Endothelial cell of umbilical vein (primary cell): Measurements from ENCODE around the gene DGKD. TPM values are rescaled to one million over a fixed set of nuclear protein-coding genes. Genes with fewer than 3 reads are reported as not detected.

Experiments used
- BruUV-seq: library from RNA; stranded (reverse); fragments of 400-500 nt; replicated peaks from 2 replicates; lab custom pipeline; 2021; lab: Mats Ljungman, UMichigan
- CTCF ChIA-PET: fragments of 300-600, 350-600 bp; sonication (Branson Sonifier 250); formaldehyde crosslinking; loops from one replicate; lab custom pipeline; 2021; ENCODE audit warnings: antibody characterized with exemption, inconsistent platforms; lab: Charles Lee
- POLR2A ChIA-PET: fragments of 300-600, 350-600 bp; sonication (Branson Sonifier 250); formaldehyde crosslinking; loops from one replicate; lab custom pipeline; 2021; ENCODE audit warnings: antibody characterized with exemption, inconsistent platforms; lab: Charles Lee
- DNase-seq: peaks from one replicate; pipeline ENCODE4 v3.0.0-alpha.2; 2011; ENCODE audit warnings: low read depth, low spot score
- FAIRE-seq: peaks from 2 replicates; lab custom pipeline; 2011; peaks lifted over from hg19 to GRCh38; lab: Jason Lieb, UNC
- H2AFZ ChIP-seq: 2 replicates; pipeline ENCODE4 v1.6.0; 2012; ENCODE audit warnings: low read depth, low read length, control low read depth, inconsistent platforms
- H3K27ac ChIP-seq: 2 replicates; pipeline ENCODE4 v1.5.1; 2011; ENCODE audit warnings: low read depth, mild to moderate bottlenecking, control low read depth, low read length, moderate library complexity; ENCODE audit not compliant: insufficient read depth
- H3K27me3 ChIP-seq, 2 experiments: 2 replicates each; pipeline versions ENCODE4 v1.6.0 to v1.6.1; 2011; ENCODE audit warnings: low read length in 2 of 2, mixed read lengths in 1 of 2; ENCODE audit not compliant: control insufficient read depth in 2 of 2, insufficient read depth in 2 of 2
- H3K36me3 ChIP-seq, 2 experiments: 2 replicates in 1 of 2; 3 replicates in 1 of 2; pipeline ENCODE4 v1.5.1; 2011; ENCODE audit warnings: low read length in 2 of 2, mild to moderate bottlenecking in 1 of 2, moderate library complexity in 1 of 2; ENCODE audit not compliant: control insufficient read depth in 2 of 2, insufficient read depth in 2 of 2; ENCODE audit errors: extremely low read depth in 1 of 2
- H3K4me1 ChIP-seq: 3 replicates; pipeline ENCODE4 v1.5.1; 2011; ENCODE audit warnings: mild to moderate bottlenecking, low read length; ENCODE audit not compliant: control insufficient read depth, insufficient read depth; ENCODE audit errors: extremely low read depth
- H3K4me2 ChIP-seq: 2 replicates; pipeline ENCODE4 v1.6.1; 2011; ENCODE audit warnings: low read length, control low read depth, mixed read lengths; ENCODE audit not compliant: insufficient read depth
- H3K4me3 ChIP-seq, 3 experiments: fragments of 200-600 bp in 1 of 3; sonication (generic), shearing (Covaris generic) in 1 of 3; replicated peaks in 1 of 3; 2 replicates each; pipeline ENCODE4 v1.5.1; 2011 to 2016; ENCODE audit warnings: control low read depth in 3 of 3, low read length in 3 of 3, mild to moderate bottlenecking in 2 of 3, inconsistent platforms in 1 of 3, low read depth in 1 of 3, moderate library complexity in 1 of 3; ENCODE audit not compliant: insufficient read depth in 1 of 3
- H3K79me2 ChIP-seq: 2 replicates; pipeline ENCODE4 v1.6.0; 2012; ENCODE audit warnings: low read length, inconsistent platforms; ENCODE audit not compliant: control insufficient read depth, insufficient read depth
- H3K9ac ChIP-seq: replicated peaks from 2 replicates; pipeline ENCODE3; 2011; ENCODE audit warnings: low read length, control low read depth; ENCODE audit not compliant: insufficient read depth; ENCODE audit errors: extremely low read depth
- H3K9me1 ChIP-seq: replicated peaks from 3 replicates; pipeline ENCODE4 v1.6.0; 2011; ENCODE audit warnings: mild to moderate bottlenecking, low read length; ENCODE audit not compliant: control insufficient read depth, insufficient read depth; ENCODE audit errors: extremely low read depth
- H3K9me3 ChIP-seq: replicated peaks from 2 replicates; pipeline ENCODE4 v1.5.1; 2012; ENCODE audit warnings: low read length, inconsistent platforms; ENCODE audit not compliant: control insufficient read depth, insufficient read depth
- H4K20me1 ChIP-seq: replicated peaks from 2 replicates; pipeline ENCODE3; 2011; ENCODE audit warnings: mild to moderate bottlenecking, low read length; ENCODE audit not compliant: control insufficient read depth, insufficient read depth; ENCODE audit errors: extremely low read depth
- CTCF ChIP-seq, 2 donors: IDR thresholded peaks; 1 replicate in 1 of 2; 2 replicates in 1 of 2; pipeline ENCODE4 v1.5.1; 2011; ENCODE audit warnings: low read length in 2 of 2, mild to moderate bottlenecking in 2 of 2, moderate library complexity in 2 of 2, control low read depth in 1 of 2, inconsistent platforms in 1 of 2, low read depth in 1 of 2; ENCODE audit not compliant: insufficient read depth in 1 of 2; ENCODE audit errors: extremely low read depth in 1 of 2
- EZH2 ChIP-seq: IDR thresholded peaks from 2 replicates; pipeline ENCODE4 v1.6.1; 2012; ENCODE audit warnings: borderline replicate concordance, low read depth, mild to moderate bottlenecking, moderate library complexity, low read length, inconsistent platforms; ENCODE audit not compliant: severe bottlenecking
- FOS ChIP-seq: IDR thresholded peaks from 2 replicates; pipeline ENCODE4 v1.6.1; 2011; ENCODE audit warnings: mild to moderate bottlenecking, low read length, moderate library complexity, borderline replicate concordance; ENCODE audit not compliant: insufficient read depth
- GATA2 ChIP-seq: IDR thresholded peaks from 2 replicates; pipeline ENCODE4 v1.7.0; 2011; ENCODE audit warnings: low read depth, mild to moderate bottlenecking, moderate library complexity, mixed read lengths, low read length; ENCODE audit not compliant: insufficient read length, insufficient read depth
- JUN ChIP-seq: IDR thresholded peaks from 2 replicates; pipeline ENCODE4 v1.6.1; 2011; ENCODE audit warnings: borderline replicate concordance, low read depth; ENCODE audit not compliant: insufficient read length, insufficient read depth
- MAX ChIP-seq: IDR thresholded peaks from 2 replicates; pipeline ENCODE4 v1.6.1; 2011; ENCODE audit not compliant: insufficient read depth, insufficient read length
- MYC ChIP-seq: IDR thresholded peaks from one replicate; pipeline ENCODE4 v1.6.1; 2011; ENCODE audit warnings: mild to moderate bottlenecking, low read depth, low read length
- POLR2A ChIP-seq: IDR thresholded peaks from 2 replicates; pipeline ENCODE4 v1.6.1; 2012; ENCODE audit warnings: low read depth, mild to moderate bottlenecking, control low read depth, low read length
- POLR2AphosphoS5 ChIP-seq: IDR thresholded peaks from 2 replicates; pipeline ENCODE4 v1.6.1; 2012; ENCODE audit warnings: low read depth, mild to moderate bottlenecking, control low read depth, low read length, moderate library complexity; ENCODE audit not compliant: insufficient read depth
- dilution Hi-C: fragments of 300-500 bp; cut with MboI; formaldehyde crosslinking; loops from one replicate; pipeline ENCODE4 v1.15.0; 2019; ENCODE audit warnings: low sequenced_read_pairs; ENCODE audit not compliant: extremely low pct_ligation_motif_present
- intact Hi-C: fragments of 100-400 bp; cut with micrococcal nuclease; formaldehyde crosslinking; loops from one replicate; pipeline ENCODE4 v1.10.0; 2022
- polyA plus RNA-seq, 4 experiments: library from polyadenylated mRNA; depleted of rRNA in 3 of 4; stranded (reverse) in 3 of 4; unstranded in 1 of 4; fragments of >200 nt; gene quantifications; 2 replicates each; pipeline versions ENCODE4 v1.2.1 to v1.2.3, GENCODE V29; 2011 to 2012; ENCODE audit warnings: missing spikeins in 1 of 4
- total RNA-seq: library from RNA; stranded (reverse); gene quantifications from 2 replicates; pipeline ENCODE4 v1.2.3, GENCODE V29; 2021

The DGKD gene
- total and polyA plus RNA-seq, 2 donors (not counting 3 experiments of a cell fraction or from before 2014, with no cell fraction given): 10.8 to 36.6 TPM

- TF ChIP-seq POLR2A (no peak), MYC (no peak), FOS (no peak), GATA2 (no peak), EZH2 (no peak), MAX (no peak), CTCF (IDR thresholded peaks at IDR 0.05; ENCODE audit: extremely low read depth in 1 of 2, insufficient read depth in 1 of 2, low read depth in 1 of 2, low read length in 2 of 2) (no peak), POLR2AphosphoS5 (no peak), JUN (no peak)
- ChIA-PET CTCF (no interaction called here), POLR2A (no interaction called here)
- intact Hi-C loops (no loop called here), dilution Hi-C loops (no loop called here)
- Histone ChIP-seq H3K4me3 (no peak overlapping the region), H2AFZ (no peak overlapping the region), H3K27ac (no peak overlapping the region), H3K9me1 (no peaks in the 10 kb centered on the region), H3K36me3 (no peaks in the 10 kb centered on the region), H3K27me3 (peaks cover 0 to 2% of the 10 kb centered on the region in 2 experiments), H4K20me1 (no peaks in the 10 kb centered on the region), H3K79me2 (no peaks in the 10 kb centered on the region), H3K4me2 (no peak overlapping the region), H3K9me3 (no peaks in the 10 kb centered on the region), H3K9ac (no peak overlapping the region), H3K4me1 (no peaks in the 10 kb centered on the region)
- FAIRE-seq (no peak), DNase-seq (no peak)
- no TSS peak for BruUV-seq
These were observed 14.9 kb upstream of the DGKD start for GRCh38 chr2:233339427-233339826.
